ENCODE results near the gene USP24.
"Not testable (repeated sequence)": the region's sequence is repeated elsewhere in the genome, so short reads cannot be mapped to it uniquely, and the experiment has no call there.

The USP24 gene

GRCh38 chr1:55118651-55119329 is 96.4 kb downstream of the USP24 start:
- H3K4me3 ChIP-seq (ENCODE audit: low read depth, low read length), result no peak overlapping the region
- DNase-seq (ENCODE audit: low read depth), result no peak
- TF ChIP-seq CTCF (IDR thresholded peaks at IDR 0.05; ENCODE audit: low read depth, low read length, missing control alignments), result no peak

DNA sequence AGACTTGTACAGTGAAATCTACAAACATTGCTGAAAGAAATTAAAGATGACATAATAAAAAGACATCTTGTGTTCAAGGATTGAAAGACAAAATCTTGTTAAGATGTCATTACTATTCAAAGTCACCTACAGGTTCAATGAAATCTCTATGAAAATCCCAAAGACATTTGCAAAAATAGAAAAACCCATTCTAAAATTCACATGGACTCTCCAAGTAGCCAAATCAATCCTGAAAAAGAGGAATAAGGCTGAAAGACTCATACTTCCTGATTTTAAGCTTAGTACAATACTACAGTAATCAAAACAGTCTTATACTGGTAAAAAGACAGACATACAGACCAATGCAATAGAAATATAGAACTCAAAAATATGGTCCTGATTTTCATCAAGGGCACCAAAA is 97.2 kb downstream of the USP24 start:
- no peak for DNase-seq (ENCODE audit: low read depth)
- TF ChIP-seq CTCF (IDR thresholded peaks at IDR 0.05; ENCODE audit: low read depth, low read length, missing control alignments), result no peak
- no peak overlapping the region for H3K4me3 ChIP-seq (ENCODE audit: low read depth, low read length)

GRCh38 chr1:55109005-55109404 is 106.2 kb downstream of the USP24 start:
- not testable (repeated sequence) for H3K4me3 ChIP-seq (ENCODE audit: low read depth, low read length); DNase-seq (ENCODE audit: low read depth)

- no peak overlapping the region for H3K4me3 ChIP-seq (ENCODE audit: low read depth, low read length)
- no peak for TF ChIP-seq CTCF (IDR thresholded peaks at IDR 0.05; ENCODE audit: low read depth, low read length, missing control alignments)
- no peak for DNase-seq (ENCODE audit: low read depth)
Measured at GRCh38 chr1:55107101-55107500, 108.1 kb downstream of the USP24 start.

DNA sequence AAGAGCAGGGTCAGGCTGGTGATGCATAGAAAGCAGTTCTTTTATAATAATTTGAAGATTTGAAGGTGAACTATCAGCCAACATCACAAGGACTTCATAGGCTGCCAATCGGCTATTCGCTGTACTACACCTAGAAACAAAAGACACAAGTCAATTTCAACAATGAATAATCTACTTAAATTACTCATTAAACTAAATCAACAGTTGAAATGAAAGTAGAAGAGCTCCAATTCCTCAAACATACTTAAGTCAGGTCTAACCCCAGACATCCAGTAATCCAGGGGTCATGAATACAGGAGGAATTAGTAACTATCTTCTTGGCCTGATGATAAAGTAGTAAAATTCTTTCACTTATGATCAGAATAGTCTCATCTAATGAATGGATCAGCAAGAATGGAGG is 111.3 kb downstream of the USP24 start:
- no peak overlapping the region for H3K4me3 ChIP-seq (ENCODE audit: low read depth, low read length)
- no peak for TF ChIP-seq CTCF (IDR thresholded peaks at IDR 0.05; ENCODE audit: low read depth, low read length, missing control alignments)
- no peak for DNase-seq (ENCODE audit: low read depth)

- no peak for TF ChIP-seq CTCF (IDR thresholded peaks at IDR 0.05; ENCODE audit: low read depth, low read length, missing control alignments)
- DNase-seq (ENCODE audit: low read depth), result no peak
- H3K4me3 ChIP-seq (ENCODE audit: low read depth, low read length), result no peak overlapping the region
Measured at GRCh38 chr1:55095095-55095494, 120.1 kb downstream of the USP24 start.

DNA sequence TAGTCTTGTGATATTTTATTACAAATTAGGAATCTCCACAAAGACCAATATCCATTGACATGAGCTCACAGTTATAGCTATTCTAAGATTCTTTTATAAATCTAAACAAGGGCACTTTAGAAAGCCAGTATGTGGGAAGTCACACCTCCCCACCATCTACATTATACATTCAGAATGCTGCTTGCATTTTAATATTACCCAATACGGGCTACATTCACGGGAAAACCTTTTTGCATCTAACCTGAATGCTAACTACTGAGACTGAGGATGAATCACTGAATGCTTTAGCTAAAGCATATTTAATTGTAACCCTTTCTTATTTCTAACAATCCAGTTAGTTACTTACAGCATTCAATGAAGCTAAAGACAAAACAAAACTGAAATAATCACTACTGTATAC is 122.7 kb downstream of the USP24 start:
- DNase-seq (ENCODE audit: low read depth), result no peak
- H3K4me3 ChIP-seq (ENCODE audit: low read depth, low read length), result no peak overlapping the region
- no peak for TF ChIP-seq CTCF (IDR thresholded peaks at IDR 0.05; ENCODE audit: low read depth, low read length, missing control alignments)

Data from GM12864 (cell line).